Astrocyte (in vitro differentiated cells and primary cell): ENCODE measurements around the gene CYYR1.

Source experiments
- CTCF ChIP-seq: IDR thresholded peaks from 2 replicates; pipeline ENCODE4 v1.5.1; 2011; ENCODE audit warnings: low read depth, mild to moderate bottlenecking, inconsistent platforms, low read length, moderate library complexity; ENCODE audit not compliant: insufficient read depth
- EZH2 ChIP-seq: IDR thresholded peaks from 2 replicates; pipeline ENCODE4 v1.6.1; 2012; ENCODE audit warnings: mild to moderate bottlenecking, low read length, inconsistent platforms; ENCODE audit not compliant: insufficient read depth

DNA sequence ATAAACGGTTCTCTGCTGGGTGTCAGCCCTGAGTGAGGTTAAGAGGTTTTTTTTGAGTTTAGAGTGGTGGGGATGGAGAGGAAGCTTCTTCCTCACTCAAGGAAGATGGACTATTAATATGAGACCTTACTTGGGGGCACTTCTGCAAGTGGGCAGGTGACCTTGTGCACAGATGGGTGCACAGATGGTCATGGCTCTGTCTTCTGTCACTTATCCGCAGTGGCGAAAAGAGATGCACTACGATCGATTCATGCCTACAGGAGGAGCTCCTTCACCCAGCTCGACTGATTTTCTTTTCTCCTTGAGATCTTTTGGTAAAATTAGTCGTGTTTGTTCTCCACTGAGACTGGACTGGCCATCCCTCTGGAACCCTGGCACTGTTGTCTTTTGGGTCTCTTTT lies 22.9 kb upstream of the CYYR1 start:
- TF ChIP-seq CTCF, result no peak
- no peak for TF ChIP-seq EZH2
